DMS 273 treated with DMSO at 0.1 percent for 48 hours (cell line): ENCODE results near the gene PRMT2.
"Not testable (repeated sequence)": the region's sequence is repeated elsewhere in the genome, so short reads cannot be mapped to it uniquely, and the experiment has no call there.

Experiments used
- DNase-seq: peaks from one replicate; lab custom pipeline; 2025; lab: John Stamatoyannopoulos, UW

The PRMT2 gene

DNA sequence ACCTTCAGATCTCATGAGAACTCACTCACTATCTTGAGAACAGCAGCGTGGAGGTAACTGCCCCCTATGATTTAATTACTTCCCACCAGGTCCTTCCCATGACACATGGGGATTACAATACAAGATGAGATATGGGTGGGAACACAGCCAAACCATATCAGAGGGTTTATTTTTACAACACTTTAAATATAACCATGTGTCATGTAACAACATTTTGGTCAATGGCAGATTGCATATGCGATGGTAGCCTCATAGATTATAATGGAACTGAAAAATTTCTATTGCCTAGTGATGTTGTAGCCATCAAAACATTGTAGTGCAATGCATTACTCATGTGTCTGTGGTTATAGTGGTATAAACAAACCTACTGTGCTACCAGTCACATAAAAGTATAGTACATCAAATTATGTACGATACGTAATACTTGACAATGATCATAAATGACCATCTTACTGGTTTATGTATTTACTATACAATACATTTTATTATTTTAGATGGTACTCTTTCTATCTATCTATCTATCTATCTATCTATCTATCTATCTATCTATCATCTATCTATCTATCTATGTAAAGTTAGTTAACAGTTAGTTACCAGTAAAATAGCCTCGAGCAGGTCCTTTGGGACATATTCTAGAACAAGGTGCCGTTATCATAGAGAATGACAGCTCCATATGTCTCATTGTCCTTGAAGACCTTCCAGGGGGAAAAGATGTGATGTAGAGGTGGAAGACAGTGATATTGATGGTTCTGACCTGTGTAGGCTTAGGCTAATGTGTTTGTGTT, 18.0 kb upstream of the PRMT2 start:
- DNase-seq = no peak

DNA sequence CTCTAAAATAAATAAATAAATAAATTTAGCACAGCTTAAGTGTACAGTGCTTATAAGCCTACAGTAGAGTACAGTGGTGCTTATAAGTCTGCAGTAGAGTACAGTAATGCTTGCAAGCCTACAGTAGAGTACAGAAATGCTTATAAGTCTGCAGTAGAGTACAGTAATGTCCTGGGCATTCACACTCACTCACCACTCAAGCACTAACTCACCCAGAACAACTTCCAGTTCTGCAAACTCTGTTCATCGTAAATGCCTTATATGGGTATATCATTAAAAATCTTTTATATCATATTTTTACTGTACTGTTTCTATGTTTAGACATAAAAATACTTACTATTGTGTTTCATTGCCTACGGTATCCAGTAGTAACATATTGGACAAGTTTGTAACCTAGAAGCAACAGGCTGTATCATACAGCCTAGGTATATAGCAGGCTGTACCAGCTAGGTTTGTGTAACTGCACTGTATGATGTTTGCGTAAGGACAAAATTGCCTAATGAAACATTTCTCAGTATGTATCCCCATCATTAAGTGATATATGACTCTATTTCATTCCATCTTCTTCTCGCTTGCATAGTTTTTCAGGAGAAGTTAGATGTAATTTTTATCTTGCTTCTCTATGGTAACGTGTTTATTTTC, 16.6 kb upstream of the PRMT2 start:
- DNase-seq = no peak

DNA sequence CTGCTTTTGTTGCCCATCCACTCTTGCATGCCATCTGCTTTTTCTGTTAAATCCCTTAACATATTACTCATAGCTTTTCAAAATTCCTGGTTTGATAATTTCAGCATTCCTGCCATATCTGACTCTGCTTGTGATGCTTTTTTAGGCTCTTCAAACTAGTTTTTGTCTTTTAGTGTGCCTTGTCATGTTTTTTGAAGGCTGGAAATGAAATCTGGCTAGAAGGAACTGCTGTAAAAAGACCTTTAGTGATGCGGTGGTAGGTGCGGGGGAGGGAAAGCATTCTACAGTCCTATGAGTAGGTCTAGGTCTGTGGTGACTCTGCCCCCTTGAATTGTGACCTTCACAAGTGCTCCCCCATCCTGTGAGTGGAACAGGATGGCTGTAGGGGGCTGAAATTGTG, 15.6 kb upstream of the PRMT2 start:
- no peak for DNase-seq

DNA sequence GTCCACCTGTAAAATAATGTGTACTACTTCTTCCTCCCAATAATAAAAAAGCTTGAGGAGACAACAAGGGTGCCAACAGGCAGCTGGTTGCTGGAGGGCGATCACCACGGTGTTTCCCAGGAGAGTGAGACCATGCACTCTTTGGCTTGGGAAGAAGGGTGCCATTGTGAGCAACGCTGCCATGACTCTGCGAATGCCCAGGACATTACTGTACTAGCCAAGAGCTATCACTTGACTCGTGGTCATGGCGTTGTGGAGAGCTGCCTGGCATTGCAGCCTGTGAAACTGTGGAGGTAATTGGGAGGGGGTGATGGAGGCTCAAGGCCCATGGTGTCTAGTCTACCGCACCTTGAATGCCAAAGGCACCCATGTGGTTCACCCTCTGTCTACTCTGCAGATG, 14.6 kb upstream of the PRMT2 start:
- DNase-seq = no peak

DNA sequence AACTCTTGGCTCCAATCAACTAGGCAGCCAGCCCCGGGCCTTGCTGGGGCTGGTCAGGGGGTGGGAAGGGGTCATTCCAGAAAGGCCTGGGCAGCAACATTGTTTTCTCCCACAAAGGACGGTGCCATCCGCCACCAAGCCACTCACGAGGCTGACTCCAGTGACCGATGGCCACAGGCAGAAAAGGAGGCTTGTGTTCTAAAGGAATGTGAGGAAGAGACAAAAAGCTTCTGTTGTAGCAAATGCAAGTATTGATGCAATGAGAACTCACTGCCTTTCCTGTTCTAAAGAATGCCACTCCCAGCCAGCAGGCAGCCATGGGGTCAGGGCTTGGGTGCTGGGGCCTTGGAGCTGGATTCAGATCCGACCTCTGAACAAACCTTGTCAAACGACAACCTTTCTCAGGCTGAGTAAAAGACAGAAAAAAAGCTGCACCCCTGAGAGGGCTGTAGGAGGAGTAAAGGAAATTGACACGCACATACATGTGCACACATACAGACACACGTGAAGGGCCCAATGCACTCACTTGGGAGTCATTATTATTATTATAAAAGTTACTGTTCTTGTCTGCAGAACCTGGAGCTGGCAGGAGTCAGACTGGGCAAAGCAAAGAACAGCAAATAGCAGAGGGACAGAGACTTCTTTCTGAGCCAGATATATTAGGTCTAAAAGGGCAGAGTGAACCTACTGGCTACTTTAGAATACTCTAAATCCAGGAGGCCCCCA, 13.9 kb upstream of the PRMT2 start:
- DNase-seq = no peak

DNA sequence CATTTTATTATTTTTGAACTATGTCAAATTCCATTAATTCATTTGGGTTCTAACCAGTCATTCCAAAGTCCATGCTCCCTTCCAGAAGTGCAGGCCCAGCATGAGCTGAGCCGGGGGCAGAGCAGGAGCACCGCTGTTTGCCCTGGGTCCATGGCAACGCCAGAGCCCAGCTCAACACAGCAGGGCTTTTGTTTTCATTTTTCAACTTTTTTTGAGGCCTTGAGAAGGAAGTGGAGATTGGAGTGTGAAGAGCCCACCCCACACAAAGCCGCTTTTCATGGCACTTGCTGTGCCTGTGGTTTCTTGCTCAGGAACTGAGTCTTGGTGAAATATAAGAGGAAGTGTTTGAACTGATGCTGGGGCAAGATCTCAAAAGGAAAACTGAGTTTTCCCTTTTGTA, 13.2 kb upstream of the PRMT2 start:
- no peak for DNase-seq

DNA sequence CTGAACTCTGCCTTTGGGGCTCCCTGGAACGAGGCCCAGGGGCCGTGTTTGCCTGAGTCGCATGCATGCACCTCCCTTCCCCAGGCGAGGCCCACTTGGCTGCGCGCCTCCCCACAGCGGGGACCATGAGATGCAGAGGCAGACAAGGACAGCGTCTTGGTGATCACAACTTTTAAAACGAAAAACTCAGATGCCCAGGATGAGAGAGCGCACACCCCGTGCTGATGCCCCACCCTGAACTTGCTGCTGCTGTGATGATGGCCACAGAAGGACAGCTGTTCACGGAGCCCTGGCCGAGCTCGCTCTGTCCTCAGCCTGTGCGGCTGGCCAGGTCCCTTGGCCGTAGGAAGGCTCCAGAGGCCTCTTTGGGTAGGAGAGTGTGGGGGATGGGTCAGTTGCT, 11.4 kb upstream of the PRMT2 start:
- DNase-seq = no peak

DNA sequence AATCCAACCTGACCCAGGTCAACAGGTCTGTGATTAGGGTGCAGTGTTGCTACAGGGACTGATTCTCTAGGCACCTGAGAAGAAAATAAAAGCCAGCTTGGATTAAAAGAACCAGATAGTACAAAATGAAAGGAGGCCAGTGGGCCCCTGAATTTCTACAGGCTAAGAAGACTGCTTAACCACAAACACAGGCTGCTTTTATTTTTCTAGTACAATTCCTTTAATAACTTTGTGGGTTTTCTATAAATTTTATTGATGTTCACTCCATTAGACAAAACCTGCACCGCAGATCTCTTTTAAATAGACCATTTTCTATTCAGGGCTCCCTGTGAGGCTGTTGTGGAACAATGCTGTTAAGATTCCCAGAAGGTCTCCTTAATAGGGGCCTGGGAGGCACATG, 9.7 kb upstream of the PRMT2 start:
- DNase-seq = no peak

DNA sequence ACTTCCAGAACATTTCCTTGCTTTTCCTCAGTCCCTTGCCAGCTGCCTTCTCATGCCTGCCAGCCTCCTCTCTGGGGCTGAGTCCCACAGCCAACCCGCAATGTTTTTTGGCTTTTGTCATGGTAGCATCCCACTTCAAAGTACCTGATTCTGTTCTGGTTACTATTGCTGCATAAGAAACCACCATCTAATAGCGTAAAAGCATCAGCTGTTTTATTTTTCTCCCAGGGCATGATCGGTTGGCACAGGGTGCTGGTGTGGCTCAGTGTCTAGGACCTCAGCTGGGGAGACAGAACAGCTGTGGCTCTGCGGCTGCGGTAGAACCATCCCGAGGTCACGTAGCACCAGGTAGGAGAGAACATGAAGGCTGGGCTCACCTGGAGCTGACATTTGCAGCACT, 8.9 kb upstream of the PRMT2 start:
- no peak for DNase-seq

DNA sequence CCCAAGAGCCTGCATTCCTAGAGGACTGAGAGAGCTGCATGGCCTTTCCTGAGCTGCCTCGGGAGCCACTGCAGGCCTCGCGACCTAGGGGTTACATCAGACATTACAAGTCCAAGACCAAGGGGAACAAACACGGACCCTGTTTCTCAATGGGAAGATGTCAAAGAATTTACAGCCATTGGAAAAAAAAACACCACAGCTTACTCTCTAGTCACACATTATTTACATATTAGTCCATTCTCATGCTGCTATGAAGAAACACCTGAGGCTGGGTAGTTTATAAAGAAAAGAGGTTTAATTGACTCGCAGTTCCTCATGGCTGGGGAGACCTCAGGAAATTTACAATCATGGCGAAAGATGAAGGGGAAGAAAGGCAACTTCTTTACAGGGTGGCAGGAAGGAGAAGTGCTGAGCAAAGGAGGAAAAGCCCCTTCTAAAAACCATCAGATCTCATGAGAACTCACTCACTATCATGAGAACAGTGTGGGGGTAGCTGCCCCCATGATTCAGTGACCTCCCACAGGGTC, 8.4 kb upstream of the PRMT2 start:
- no peak for DNase-seq

DNA sequence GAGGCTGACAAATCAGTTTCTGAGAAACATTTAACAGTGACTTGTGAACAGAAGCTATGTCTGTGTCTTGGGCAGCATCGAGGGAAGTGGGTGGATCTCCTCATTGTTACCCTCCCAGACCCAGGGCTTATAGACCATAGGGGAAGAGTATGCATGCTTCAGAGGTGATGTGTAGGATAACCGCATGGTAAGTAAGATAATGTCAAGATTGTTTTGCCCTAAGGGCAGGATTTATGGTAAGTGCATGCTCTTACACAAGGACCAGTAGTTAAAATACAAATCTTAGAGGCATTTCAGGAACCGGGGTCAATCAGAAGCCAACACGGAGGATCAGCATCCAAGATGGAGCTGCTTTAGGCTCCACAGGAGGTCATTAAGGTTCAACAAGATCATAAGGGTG, 7.7 kb upstream of the PRMT2 start:
- DNase-seq = no peak

DNA sequence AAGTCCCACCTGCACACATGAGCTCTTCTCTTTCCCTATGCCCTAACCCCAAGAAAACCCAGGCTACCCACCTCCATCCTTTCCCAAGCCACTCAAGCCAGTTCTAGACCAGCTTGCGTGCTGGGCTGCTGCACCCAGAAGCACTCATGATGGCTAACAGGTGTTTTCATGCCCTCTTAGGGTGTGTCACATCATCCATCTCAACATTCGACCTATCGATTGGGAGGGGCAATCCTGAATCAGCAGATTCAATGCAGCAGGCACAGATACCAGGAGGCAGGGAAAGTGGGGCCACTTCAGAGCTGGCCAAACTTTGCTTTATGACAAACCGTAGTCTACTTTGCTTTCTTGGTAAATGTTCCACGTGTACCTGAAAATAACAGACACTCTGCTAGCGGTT, 6.6 kb upstream of the PRMT2 start:
- no peak for DNase-seq

DNA sequence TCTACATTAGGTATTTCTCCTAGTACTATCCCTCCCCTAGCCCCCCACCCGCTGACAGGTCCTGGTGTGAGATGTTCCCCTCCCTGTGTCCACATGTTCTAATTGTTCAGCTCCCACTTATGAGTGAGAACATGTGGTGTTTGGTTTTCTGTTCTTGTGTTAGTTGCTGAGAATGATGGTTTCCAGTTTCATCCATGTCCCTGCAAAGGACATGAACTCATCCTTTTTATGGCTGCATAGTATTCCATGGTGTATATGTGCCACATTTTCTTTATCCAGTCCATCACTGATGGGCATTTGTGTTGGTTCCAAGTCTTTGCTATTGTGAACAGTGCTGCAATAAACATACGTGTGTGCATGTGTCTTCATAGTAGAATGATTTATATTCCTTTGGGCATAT, 4.6 kb upstream of the PRMT2 start:
- DNase-seq = not testable (repeated sequence)

DNA sequence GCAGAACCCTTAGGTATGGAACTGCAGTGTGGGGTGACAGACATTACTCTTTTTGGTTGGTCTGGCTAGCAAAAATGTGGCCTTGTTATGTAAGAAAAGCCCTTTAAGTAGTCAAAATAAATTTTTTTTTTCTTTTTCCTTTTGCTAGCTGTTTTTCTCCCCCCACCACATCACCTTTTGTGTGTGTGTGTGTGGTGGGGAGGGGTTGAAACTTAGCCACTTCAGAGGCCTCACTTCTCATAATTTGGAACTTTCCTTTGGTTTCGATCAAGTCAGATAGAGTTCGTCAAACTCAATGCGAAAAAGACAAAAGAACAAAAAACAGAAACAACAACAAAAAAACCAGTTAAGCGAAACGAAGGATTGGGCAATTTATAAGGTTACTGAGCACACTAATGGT, 1.9 kb upstream of the PRMT2 start:
- no peak for DNase-seq

DNA sequence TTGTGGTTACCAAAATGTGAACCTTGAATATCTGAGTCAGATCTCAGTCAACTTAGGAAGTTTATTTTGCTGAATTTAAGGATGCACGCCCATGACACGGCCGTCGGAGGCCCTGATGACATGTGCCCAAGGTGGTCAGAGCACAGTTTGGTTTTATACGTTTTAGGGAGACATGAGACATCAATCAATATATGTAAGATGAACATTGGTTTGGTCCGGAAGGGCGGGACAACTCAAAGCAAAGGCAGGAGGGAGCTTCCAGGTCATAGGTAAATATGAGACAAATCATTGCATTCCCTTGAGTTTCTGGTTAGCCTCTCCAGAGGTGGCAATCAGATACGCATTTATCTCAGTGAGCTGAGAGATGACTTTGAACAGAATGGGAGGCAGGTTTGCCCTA, 1.0 kb upstream of the PRMT2 start:
- no peak for DNase-seq

DNA sequence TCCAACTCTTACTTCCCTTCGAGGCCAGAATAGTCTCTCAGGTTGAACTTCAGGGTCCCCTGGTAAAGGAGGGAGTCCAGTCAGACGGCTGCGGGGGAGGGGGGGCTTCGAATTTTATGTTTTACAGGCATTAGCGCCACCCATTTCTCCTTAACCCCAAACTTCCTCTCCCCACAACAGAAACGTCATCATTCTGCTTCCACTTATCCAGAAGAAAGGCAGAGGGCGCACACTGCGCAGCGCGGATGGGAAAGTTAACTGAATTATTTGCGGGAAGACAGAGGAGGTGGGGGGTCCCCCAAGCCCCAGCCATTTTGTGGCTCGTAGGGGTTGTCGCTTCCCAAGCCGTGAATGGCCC, 529 bp upstream of the PRMT2 start:
- peak; percentile 63 for DNase-seq

DNA sequence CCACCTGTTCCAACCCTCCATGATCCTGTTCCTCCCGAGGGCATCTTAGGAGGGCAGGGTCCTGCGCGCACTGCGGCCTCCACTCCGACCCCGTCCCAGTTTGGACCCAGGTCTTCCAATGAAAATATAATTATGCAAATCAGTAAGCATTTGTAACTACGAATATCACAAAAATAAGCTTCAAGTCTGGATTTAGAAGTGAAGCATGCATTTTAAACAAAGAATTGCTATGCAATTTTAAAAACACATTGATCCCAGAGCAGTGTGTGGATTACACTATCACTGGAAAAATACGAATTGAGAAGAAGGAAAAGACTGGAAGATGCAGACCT, 673 bp downstream of the PRMT2 start:
- DNase-seq = no peak

DNA sequence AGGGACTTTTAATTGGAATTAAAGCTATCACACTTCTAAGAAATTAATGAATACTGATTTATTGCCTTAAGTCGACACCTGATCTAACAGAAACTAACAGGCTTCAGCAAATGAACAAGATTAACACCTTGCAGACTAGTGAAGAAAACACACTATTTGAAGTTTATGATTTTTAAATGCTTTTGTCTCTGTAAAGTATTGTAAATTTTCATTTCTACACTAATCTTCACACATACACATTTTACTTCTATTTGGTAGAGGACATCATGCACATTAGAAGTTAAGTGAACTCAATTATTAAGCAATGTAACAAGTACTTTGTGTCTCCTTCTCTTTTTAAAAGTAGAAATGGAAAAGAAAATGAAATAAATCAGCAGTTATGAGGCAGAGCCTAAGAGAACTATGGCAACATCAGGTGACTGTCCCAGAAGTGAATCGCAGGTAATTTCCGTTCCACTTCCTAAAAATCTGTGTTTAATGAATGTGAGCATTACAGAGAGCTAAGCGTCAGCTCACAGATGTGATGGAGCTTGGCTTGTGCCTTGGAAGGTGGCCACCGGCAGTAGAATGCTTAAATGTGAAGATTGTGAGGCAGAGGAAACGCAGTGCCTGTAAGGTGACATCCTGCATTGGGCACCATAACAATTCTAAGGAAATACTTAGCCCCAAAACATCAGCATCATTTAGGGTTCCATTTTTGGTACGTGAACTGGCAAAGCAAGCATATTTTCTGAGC, 1.2 kb downstream of the PRMT2 start:
- DNase-seq = no peak

DNA sequence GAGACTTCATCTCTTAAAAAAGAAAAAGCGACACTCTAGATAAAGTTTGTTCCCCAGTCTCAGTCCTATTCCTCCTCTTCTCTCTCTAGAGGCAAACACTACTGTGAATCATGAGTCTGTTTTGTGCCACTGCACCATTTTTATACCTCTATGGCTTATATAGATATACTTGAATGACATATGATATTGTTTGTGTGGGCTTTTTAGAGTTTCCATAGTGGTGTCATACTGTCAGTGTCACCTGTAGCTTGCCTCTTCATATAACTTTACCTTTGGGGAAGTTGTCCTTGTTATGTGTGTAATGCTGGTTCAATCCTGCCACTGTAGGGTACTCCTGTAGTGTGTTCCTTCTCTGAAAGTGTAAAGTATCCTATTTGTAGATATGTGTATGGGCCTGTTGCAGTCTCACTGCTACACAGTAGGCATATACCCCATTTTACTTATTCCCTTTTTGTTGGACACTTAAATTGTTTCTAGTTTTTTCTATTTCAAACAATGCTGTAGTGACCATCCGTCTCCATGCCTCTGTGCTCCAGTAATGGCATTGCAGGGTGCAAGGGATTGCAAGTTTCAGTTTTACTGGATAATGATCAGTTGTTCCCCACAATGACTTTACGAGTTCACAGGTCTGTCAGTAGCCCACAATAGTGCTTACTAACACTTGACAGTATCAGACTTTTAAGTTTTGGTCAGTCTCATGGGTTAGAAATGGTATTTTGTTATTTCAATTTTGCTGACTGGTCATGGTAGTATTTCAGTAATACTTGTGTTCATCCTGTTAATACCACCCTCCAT, 2.7 kb downstream of the PRMT2 start:
- no peak for DNase-seq

DNA sequence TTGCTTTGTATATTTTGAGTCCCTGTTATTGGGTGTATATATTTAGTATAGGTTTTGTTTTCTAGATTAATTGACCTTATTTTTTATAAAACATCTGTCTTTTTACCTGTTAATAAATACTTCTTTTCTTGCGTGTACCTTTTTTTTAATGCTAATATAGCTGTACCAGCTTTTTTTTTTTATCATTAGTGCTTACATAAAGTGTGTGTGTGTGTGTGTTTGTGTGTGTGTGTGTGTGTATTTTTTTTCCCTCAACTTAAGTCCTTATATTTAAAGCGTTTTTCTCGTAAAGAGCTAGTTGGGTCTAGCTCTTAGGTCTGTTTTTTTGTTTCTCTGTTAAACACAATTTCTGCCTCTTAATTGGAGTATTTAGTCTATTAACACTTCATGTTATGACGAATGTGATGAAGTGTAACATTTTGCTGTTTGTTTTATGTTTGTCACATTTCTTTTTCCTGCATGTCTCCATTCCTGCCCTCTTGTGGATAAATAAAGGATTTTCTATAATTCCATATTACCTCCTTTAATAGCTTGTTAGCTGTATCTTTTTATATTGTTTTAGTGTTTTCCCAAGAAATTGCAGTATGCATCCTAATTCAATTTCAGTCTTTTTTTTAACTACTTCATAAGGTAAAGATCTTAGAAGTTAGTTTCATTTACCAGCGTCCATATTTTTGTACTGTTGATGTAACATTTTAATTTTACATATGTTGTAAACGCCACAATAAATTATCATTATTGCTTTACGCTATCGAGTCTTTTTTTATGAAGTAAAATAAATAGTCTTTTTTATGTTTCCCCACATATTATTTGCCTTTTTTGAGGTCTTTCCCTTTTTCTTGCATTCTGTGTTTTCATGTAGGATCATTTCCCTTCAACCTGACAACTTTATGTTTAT, 4.3 kb downstream of the PRMT2 start:
- DNase-seq = no peak

DNA sequence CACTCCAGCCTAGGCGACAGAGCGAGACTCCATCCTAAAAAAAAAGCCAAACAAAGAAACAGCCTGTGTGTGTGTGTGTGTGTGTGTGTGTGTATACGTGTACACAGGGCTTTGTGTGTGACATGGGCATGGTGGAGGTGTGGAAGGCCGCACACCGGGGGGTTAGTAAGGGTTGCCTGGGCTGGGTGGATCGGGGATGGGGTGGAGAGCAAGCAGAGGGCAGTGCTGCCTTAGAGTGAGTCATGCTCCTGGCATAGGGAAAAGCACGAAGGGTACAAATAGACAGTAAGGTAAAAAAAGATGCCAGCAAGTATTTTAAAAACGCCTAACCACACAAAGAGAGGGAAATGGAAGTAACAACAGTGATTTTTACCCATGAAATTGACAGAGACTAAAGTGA, 6.2 kb downstream of the PRMT2 start:
- DNase-seq = no peak
